ENCODE data around the gene FGD6.

DNA sequence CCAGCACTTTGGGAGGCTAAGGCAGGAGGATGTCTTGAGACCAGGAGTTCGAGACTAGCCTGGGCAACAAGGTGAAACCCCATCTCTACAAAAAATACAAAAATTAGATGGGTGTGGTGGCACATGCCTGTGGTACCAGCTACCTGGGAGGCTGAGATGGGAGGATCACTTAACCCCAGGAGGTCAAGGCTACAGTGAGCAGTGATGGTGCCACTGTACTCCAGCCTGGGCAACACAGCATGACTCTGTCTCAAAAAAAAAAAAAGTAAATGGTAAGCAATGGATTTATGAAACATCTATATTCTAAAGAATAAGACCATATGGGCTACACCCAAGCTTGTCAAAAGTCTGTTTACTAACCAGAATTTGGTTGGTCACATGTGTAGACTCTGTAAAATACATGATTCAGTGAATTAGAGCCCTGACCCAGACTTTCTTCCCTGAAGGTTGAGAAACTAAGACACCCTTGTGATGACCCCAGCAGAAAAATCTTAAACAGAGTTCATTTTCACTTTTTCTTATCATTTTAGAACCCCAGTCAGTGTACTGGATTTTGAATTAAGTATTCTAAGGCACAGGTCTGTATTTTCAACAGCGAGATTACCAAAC is 12.1 kb downstream of the FGD6 start:
- TF ChIP-seq POLR2AphosphoS5 (IDR thresholded peaks at IDR 0.05) (no peak), EP300 (IDR thresholded peaks at IDR 0.05; ENCODE audit: low read depth) (no peak), POLR2A (IDR thresholded peaks at IDR 0.05) (no peak)
- TF ChIP-seq, protein P1, sequence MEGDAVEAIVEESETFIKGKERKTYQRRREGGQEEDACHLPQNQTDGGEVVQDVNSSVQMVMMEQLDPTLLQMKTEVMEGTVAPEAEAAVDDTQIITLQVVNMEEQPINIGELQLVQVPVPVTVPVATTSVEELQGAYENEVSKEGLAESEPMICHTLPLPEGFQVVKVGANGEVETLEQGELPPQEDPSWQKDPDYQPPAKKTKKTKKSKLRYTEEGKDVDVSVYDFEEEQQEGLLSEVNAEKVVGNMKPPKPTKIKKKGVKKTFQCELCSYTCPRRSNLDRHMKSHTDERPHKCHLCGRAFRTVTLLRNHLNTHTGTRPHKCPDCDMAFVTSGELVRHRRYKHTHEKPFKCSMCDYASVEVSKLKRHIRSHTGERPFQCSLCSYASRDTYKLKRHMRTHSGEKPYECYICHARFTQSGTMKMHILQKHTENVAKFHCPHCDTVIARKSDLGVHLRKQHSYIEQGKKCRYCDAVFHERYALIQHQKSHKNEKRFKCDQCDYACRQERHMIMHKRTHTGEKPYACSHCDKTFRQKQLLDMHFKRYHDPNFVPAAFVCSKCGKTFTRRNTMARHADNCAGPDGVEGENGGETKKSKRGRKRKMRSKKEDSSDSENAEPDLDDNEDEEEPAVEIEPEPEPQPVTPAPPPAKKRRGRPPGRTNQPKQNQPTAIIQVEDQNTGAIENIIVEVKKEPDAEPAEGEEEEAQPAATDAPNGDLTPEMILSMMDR (IDR thresholded peaks at IDR 0.05): no peak

All from transverse colon (tissue), 4 donors.